ENCODE results near the gene RGS3.

The RGS3 gene

DNA sequence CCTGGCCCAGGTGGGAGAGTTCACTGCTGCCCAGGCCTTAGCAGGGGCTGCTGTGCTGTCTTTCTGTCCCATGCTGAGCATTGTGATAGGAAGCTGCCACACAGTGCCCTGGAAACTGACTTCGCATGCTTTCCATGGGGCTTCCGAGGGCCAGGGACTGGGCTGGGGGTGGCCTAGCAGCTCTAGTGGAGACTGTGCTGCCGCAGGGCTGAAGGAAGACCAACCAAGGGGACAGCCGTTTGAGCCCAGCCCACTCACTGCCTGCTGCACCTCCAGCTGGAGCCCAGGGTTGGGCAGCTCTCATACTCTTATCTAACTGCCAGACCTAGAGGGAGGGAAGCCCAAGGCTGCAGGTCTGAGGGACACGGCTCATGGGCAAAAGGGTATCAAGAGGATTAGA lies 79.2 kb downstream of the RGS3 start:
- H3K36me3 ChIP-seq (replicated peaks; ENCODE audit: low read depth, low read length) = no peaks in the 10 kb centered on the region
- TF ChIP-seq EZH2phosphoT487 (IDR thresholded peaks at IDR 0.05; ENCODE audit: low read depth) = no peak
- TF ChIP-seq, protein P1, sequence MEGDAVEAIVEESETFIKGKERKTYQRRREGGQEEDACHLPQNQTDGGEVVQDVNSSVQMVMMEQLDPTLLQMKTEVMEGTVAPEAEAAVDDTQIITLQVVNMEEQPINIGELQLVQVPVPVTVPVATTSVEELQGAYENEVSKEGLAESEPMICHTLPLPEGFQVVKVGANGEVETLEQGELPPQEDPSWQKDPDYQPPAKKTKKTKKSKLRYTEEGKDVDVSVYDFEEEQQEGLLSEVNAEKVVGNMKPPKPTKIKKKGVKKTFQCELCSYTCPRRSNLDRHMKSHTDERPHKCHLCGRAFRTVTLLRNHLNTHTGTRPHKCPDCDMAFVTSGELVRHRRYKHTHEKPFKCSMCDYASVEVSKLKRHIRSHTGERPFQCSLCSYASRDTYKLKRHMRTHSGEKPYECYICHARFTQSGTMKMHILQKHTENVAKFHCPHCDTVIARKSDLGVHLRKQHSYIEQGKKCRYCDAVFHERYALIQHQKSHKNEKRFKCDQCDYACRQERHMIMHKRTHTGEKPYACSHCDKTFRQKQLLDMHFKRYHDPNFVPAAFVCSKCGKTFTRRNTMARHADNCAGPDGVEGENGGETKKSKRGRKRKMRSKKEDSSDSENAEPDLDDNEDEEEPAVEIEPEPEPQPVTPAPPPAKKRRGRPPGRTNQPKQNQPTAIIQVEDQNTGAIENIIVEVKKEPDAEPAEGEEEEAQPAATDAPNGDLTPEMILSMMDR (IDR thresholded peaks at IDR 0.05; ENCODE audit: low read depth, low read length) = no peak
- H3K27ac ChIP-seq (ENCODE audit: low read length) = no peak overlapping the region
- no peak overlapping the region for H2AFZ ChIP-seq (ENCODE audit: low read depth, low read length)
- no peak overlapping the region for H3K4me2 ChIP-seq (ENCODE audit: low read length)
- H3K9ac ChIP-seq (ENCODE audit: low read length) = no peak overlapping the region
- no peak overlapping the region for H3K4me3 ChIP-seq (ENCODE audit: low read length)
- no peaks in the 10 kb centered on the region for H3K9me3 ChIP-seq (ENCODE audit: insufficient read depth, low read length)
- peaks cover 10% of the 10 kb centered on the region for H3K27me3 ChIP-seq (ENCODE audit: low read depth, low read length)
- no peaks in the 10 kb centered on the region for H3K4me1 ChIP-seq (ENCODE audit: low read length)
- H4K20me1 ChIP-seq (ENCODE audit: insufficient read depth, low read length) = no peaks in the 10 kb centered on the region
- no peaks in the 10 kb centered on the region for H3K79me2 ChIP-seq (ENCODE audit: low read length)

DNA sequence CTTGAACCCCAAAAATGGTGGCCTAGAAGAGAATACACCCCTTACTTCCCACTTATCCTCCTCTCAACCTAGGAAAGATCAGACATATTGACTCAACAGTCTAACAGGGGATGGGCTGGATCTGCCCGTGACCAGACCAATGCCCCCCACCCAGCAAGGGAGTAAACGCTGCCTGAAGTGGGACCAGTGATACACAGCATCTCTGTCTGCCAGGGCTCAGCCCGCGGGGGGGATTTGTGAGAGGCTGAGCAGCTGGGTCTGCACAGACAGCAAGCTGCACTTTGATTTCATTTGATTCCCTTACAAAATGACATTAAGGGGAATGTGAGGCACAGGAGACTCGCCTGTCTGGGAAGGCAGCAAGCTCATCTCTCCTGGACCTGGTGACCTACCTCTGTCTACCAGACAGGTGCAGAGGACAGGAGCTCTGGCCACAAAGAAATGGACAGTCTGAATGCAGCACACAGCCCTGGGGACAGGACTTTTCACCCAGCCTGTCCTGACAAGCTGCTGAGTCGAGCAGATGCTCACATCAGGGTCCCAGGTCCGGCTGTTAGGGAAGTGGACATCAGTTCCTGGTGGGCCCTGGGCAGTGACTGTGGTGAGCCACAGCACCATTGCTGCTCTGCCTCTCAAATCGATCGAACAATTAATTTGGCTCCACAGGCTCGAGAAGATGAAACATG lies 79.9 kb downstream of the RGS3 start:
- H3K36me3 ChIP-seq (replicated peaks; ENCODE audit: low read depth, low read length) = no peaks in the 10 kb centered on the region
- no peaks in the 10 kb centered on the region for H4K20me1 ChIP-seq (ENCODE audit: insufficient read depth, low read length)
- TF ChIP-seq, protein P1 (IDR thresholded peaks at IDR 0.05; ENCODE audit: low read depth, low read length) = no peak
- no peak for TF ChIP-seq EZH2phosphoT487 (IDR thresholded peaks at IDR 0.05; ENCODE audit: low read depth)
- no peaks in the 10 kb centered on the region for H3K9me3 ChIP-seq (ENCODE audit: insufficient read depth, low read length)
- no peak overlapping the region for H2AFZ ChIP-seq (ENCODE audit: low read depth, low read length)
- H3K27ac ChIP-seq (ENCODE audit: low read length) = no peak overlapping the region
- no peak overlapping the region for H3K4me3 ChIP-seq (ENCODE audit: low read length)
- no peaks in the 10 kb centered on the region for H3K4me1 ChIP-seq (ENCODE audit: low read length)
- no peaks in the 10 kb centered on the region for H3K79me2 ChIP-seq (ENCODE audit: low read length)
- H3K4me2 ChIP-seq (ENCODE audit: low read length) = no peak overlapping the region
- peaks cover 10% of the 10 kb centered on the region for H3K27me3 ChIP-seq (ENCODE audit: low read depth, low read length)
- no peak overlapping the region for H3K9ac ChIP-seq (ENCODE audit: low read length)

DNA sequence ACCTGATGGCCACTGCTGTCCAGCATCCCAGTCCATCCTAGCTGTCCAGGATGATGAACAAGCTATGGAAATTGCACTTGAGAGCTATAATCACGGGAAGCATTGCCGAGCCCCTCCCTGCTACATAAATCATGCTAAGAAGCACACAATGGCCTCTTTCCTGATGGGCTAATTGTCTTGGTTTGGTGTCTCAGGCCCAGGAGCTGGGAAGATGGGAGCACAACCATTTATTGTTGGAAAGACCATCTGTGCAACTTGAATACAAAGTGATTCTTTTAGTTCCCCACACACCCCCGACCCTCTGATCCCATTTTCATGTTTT lies 80.4 kb downstream of the RGS3 start:
- no peaks in the 10 kb centered on the region for H3K4me1 ChIP-seq (ENCODE audit: low read length)

DNA sequence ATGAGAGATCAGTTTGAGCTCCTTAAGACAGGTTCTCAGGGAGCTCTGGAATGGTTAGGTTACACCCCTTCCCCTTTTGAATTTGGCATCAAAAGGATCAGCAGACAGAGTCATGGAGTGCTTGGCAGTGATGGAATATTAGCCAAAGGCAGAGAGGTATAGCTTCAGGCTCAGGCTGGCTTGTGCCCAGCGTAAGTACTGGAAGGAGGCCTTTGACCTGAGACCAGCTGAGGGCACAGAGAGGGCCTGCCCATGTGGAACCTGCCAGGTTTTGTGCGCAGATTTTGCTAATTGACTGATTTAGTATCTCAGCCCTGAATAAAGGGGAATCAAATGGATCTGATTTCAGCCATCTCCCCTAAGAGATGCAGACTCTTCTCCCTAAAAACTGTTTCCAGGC lies 81.5 kb downstream of the RGS3 start:
- Histone ChIP-seq H3K36me3 (replicated peaks; ENCODE audit: low read depth, low read length) (no peaks in the 10 kb centered on the region), H3K9me3 (ENCODE audit: insufficient read depth, low read length) (no peaks in the 10 kb centered on the region), H4K20me1 (ENCODE audit: insufficient read depth, low read length) (no peaks in the 10 kb centered on the region), H3K4me2 (ENCODE audit: low read length) (no peak overlapping the region), H2AFZ (ENCODE audit: low read depth, low read length) (no peak overlapping the region), H3K4me3 (ENCODE audit: low read length) (no peak overlapping the region), H3K9ac (ENCODE audit: low read length) (no peak overlapping the region), H3K27me3 (ENCODE audit: low read depth, low read length) (peaks cover 10% of the 10 kb centered on the region), H3K79me2 (ENCODE audit: low read length) (no peaks in the 10 kb centered on the region), H3K27ac (ENCODE audit: low read length) (no peak overlapping the region), H3K4me1 (ENCODE audit: low read length) (no peaks in the 10 kb centered on the region)
- TF ChIP-seq, protein P1 (IDR thresholded peaks at IDR 0.05; ENCODE audit: low read depth, low read length) = no peak
- no peak for TF ChIP-seq EZH2phosphoT487 (IDR thresholded peaks at IDR 0.05; ENCODE audit: low read depth)

More for the DNA sequence above, 80.4 kb downstream of the RGS3 start:
- Histone ChIP-seq H3K79me2 (ENCODE audit: low read length) (no peaks in the 10 kb centered on the region), H3K4me3 (ENCODE audit: low read length) (no peak overlapping the region), H3K36me3 (replicated peaks; ENCODE audit: low read depth, low read length) (no peaks in the 10 kb centered on the region), H3K9ac (ENCODE audit: low read length) (no peak overlapping the region), H2AFZ (ENCODE audit: low read depth, low read length) (no peak overlapping the region), H4K20me1 (ENCODE audit: insufficient read depth, low read length) (no peaks in the 10 kb centered on the region), H3K9me3 (ENCODE audit: insufficient read depth, low read length) (no peaks in the 10 kb centered on the region), H3K27me3 (ENCODE audit: low read depth, low read length) (peaks cover 10% of the 10 kb centered on the region), H3K27ac (ENCODE audit: low read length) (no peak overlapping the region), H3K4me2 (ENCODE audit: low read length) (no peak overlapping the region)
- TF ChIP-seq EZH2phosphoT487 (IDR thresholded peaks at IDR 0.05; ENCODE audit: low read depth) = no peak
- TF ChIP-seq, protein P1 (IDR thresholded peaks at IDR 0.05; ENCODE audit: low read depth, low read length) = no peak

Measured in OCI-LY3 (cell line).